Astrocyte (in vitro differentiated cells and primary cell): Measurements from ENCODE around the gene OGFOD2. TPM values are rescaled to one million over a fixed set of nuclear protein-coding genes. Genes with fewer than 3 reads are reported as not detected.

Source experiments
- DNase-seq: peaks from one replicate; pipeline ENCODE4 v3.0.0-alpha.2; 2010; ENCODE audit warnings: low read depth
- FAIRE-seq: peaks from 2 replicates; lab custom pipeline; 2011; peaks lifted over from hg19 to GRCh38; lab: Jason Lieb, UNC
- H2AFZ ChIP-seq: 2 replicates; pipeline ENCODE4 v1.6.0; 2012; ENCODE audit warnings: low read depth, low read length, inconsistent platforms
- H3K27ac ChIP-seq: 2 replicates; pipeline ENCODE4 v1.5.1; 2011; ENCODE audit warnings: low read depth, low read length, inconsistent platforms
- H3K27me3 ChIP-seq: 2 replicates; pipeline ENCODE4 v1.6.0; 2011; ENCODE audit warnings: low read length, inconsistent platforms; ENCODE audit not compliant: insufficient read depth
- H3K36me3 ChIP-seq: 2 replicates; pipeline ENCODE4 v1.5.1; 2011; ENCODE audit warnings: low read length, inconsistent platforms; ENCODE audit not compliant: insufficient read depth
- H3K4me1 ChIP-seq: 2 replicates; pipeline ENCODE4 v1.5.1; 2011; ENCODE audit warnings: low read length, inconsistent platforms; ENCODE audit not compliant: insufficient read depth
- H3K4me2 ChIP-seq: 2 replicates; pipeline ENCODE4 v1.6.0; 2012; ENCODE audit warnings: low read length, inconsistent platforms
- H3K4me3 ChIP-seq: 2 replicates; pipeline ENCODE4 v1.5.1; 2011; ENCODE audit warnings: low read depth, mild to moderate bottlenecking, low read length, inconsistent platforms; ENCODE audit not compliant: insufficient read depth
- H3K79me2 ChIP-seq: 2 replicates; pipeline ENCODE4 v1.6.0; 2012; ENCODE audit warnings: mild to moderate bottlenecking, low read length, inconsistent platforms; ENCODE audit not compliant: insufficient read depth
- H3K9ac ChIP-seq: 2 replicates; pipeline ENCODE4 v1.6.0; 2012; ENCODE audit warnings: mild to moderate bottlenecking, low read length, inconsistent platforms
- H3K9me3 ChIP-seq: 2 replicates; pipeline ENCODE4 v1.5.1; 2012; ENCODE audit warnings: low read depth, mild to moderate bottlenecking, low read length, inconsistent platforms; ENCODE audit not compliant: insufficient read depth
- H4K20me1 ChIP-seq: 2 replicates; pipeline ENCODE4 v1.6.0; 2012; ENCODE audit warnings: low read length, inconsistent platforms; ENCODE audit not compliant: insufficient read depth
- H3K27ac Mint-ChIP-seq: one replicate; pipeline ENCODE4 v1.8.0; 2021; ENCODE audit warnings: mild to moderate bottlenecking, mixed read lengths; ENCODE audit not compliant: unreplicated experiment
- H3K27me3 Mint-ChIP-seq: one replicate; pipeline ENCODE4 v1.8.0; 2021; ENCODE audit warnings: low read depth, mixed read lengths; ENCODE audit not compliant: unreplicated experiment
- H3K36me3 Mint-ChIP-seq: one replicate; pipeline ENCODE4 v1.8.0; 2021; ENCODE audit warnings: low read depth, mixed read lengths; ENCODE audit not compliant: unreplicated experiment
- H3K4me1 Mint-ChIP-seq: one replicate; pipeline ENCODE4 v1.8.0; 2021; ENCODE audit warnings: low read depth, mixed read lengths; ENCODE audit not compliant: unreplicated experiment
- H3K4me3 Mint-ChIP-seq: one replicate; pipeline ENCODE4 v1.8.0; 2021; ENCODE audit warnings: mild to moderate bottlenecking, moderate library complexity, mixed read lengths; ENCODE audit not compliant: unreplicated experiment
- H3K9me3 Mint-ChIP-seq: one replicate; pipeline ENCODE4 v1.8.0; 2021; ENCODE audit warnings: mild to moderate bottlenecking, mixed read lengths; ENCODE audit not compliant: unreplicated experiment
- EZH2 ChIP-seq: IDR thresholded peaks from 2 replicates; pipeline ENCODE4 v1.6.1; 2012; ENCODE audit warnings: mild to moderate bottlenecking, low read length, inconsistent platforms; ENCODE audit not compliant: insufficient read depth
- total RNA-seq: library from RNA; stranded (reverse); gene quantifications from 2 replicates; pipeline ENCODE4 v1.2.1, GENCODE V29; 2021
- TF ChIP-seq, protein P1 (sequence below): IDR thresholded peaks from 2 replicates; pipeline ENCODE4 v1.5.1; 2011; ENCODE audit warnings: low read depth, mild to moderate bottlenecking, inconsistent platforms, low read length, moderate library complexity; ENCODE audit not compliant: insufficient read depth

The OGFOD2 gene
- total RNA-seq, 1 donor from 2014 or later: 13.3 TPM

DNA sequence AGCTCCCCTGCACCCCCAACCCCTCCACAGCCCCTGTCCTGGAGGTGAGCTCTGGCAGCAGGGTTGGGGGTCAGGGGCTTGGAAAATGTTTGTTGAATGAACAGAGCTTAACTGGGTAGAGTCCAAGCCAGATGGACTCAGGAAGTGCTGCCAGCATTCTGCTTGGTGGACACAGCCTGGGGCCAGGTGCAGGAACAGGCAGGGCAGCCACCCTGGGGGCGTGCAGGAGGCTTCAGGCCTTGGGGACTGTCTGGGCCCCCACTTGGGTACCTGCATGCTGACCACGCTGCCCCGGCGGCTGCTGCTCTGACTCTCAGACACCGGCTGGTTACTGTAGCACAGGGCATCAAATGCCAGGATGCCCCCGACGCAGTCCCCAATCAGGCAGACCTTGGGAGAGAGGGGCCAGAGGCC lies 21.2 kb downstream of the OGFOD2 start:
- Histone ChIP-seq H3K9me3 (no peaks in the 10 kb centered on the region), H3K4me2 (no peak overlapping the region), H3K27ac (no peak overlapping the region), H2AFZ (no peak overlapping the region), H3K36me3 (no peaks in the 10 kb centered on the region), H3K9ac (no peak overlapping the region), H3K4me1 (no peaks in the 10 kb centered on the region), H4K20me1 (no peaks in the 10 kb centered on the region), H3K79me2 (no peaks in the 10 kb centered on the region), H3K4me3 (no peak overlapping the region), H3K27me3 (no peaks in the 10 kb centered on the region)
- Mint-ChIP-seq H3K4me3 (no peak overlapping the region), H3K4me1 (no peaks in the 10 kb centered on the region), H3K27ac (no peak overlapping the region), H3K36me3 (peaks cover 10% of the 10 kb centered on the region), H3K9me3 (peaks cover 1% of the 10 kb centered on the region), H3K27me3 (peaks cover 3% of the 10 kb centered on the region)
- FAIRE-seq (no peak), DNase-seq (no peak)
- no peak for TF ChIP-seq EZH2
- TF ChIP-seq, protein P1, sequence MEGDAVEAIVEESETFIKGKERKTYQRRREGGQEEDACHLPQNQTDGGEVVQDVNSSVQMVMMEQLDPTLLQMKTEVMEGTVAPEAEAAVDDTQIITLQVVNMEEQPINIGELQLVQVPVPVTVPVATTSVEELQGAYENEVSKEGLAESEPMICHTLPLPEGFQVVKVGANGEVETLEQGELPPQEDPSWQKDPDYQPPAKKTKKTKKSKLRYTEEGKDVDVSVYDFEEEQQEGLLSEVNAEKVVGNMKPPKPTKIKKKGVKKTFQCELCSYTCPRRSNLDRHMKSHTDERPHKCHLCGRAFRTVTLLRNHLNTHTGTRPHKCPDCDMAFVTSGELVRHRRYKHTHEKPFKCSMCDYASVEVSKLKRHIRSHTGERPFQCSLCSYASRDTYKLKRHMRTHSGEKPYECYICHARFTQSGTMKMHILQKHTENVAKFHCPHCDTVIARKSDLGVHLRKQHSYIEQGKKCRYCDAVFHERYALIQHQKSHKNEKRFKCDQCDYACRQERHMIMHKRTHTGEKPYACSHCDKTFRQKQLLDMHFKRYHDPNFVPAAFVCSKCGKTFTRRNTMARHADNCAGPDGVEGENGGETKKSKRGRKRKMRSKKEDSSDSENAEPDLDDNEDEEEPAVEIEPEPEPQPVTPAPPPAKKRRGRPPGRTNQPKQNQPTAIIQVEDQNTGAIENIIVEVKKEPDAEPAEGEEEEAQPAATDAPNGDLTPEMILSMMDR: no peak

DNA sequence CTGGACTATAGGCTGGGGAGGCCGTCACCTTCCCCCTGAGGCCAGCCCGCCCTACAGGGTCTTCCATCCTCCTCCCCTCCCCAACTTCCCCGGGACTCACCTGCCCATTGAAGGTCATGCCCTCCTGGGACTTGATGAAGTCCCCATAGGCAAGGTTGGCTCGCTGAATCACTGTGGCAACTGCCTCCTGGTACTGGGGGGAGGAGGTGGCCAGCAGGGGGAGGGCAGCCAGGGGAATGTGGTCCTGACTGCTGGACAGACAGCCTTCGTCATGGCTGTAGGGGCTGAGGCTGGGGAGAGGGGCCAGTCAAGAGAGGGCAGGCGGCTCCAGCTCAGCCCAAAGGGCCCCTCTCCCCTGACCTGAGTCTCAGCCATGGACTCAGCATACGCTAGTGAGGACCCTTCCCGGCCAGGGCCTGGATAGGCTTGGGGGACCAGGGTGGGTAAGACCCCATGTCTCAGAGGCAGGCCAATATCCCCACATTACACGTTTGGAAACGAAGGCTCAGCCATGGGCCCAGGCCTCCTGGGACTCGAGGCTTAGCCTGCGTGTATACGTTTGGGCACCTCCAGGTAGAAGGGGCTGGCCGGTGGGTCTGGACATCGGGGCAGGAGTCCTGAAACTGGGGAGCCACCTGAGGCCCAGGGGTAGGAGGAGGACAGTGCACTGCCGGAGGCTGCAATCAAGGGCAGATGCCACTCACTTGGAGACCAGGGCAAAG lies 21.7 kb downstream of the OGFOD2 start:
- no peaks in the 10 kb centered on the region for H3K9me3 ChIP-seq
- TF ChIP-seq, protein P1: no peak
- no peaks in the 10 kb centered on the region for H3K27me3 ChIP-seq
- H3K79me2 ChIP-seq: no peaks in the 10 kb centered on the region
- no peak overlapping the region for H2AFZ ChIP-seq
- Mint-ChIP-seq H3K4me3 (no peak overlapping the region), H3K9me3 (peaks cover 1% of the 10 kb centered on the region), H3K36me3 (peaks cover 7% of the 10 kb centered on the region), H3K27ac (peak overlapping the region; percentile 12), H3K27me3 (peaks cover 3% of the 10 kb centered on the region), H3K4me1 (no peaks in the 10 kb centered on the region)
- no peak overlapping the region for H3K4me3 ChIP-seq
- no peaks in the 10 kb centered on the region for H3K4me1 ChIP-seq
- H4K20me1 ChIP-seq: no peaks in the 10 kb centered on the region
- no peak for FAIRE-seq
- no peak for DNase-seq
- no peak overlapping the region for H3K4me2 ChIP-seq
- H3K9ac ChIP-seq: no peak overlapping the region
- H3K27ac ChIP-seq: no peak overlapping the region
- no peaks in the 10 kb centered on the region for H3K36me3 ChIP-seq
